Body of pancreas (tissue), 4 donors: ENCODE measurements around the gene PGA5.
"Not testable (repeated sequence)": the region's sequence is repeated elsewhere in the genome, so short reads cannot be mapped to it uniquely, and the experiment has no call there.

Experiments used
- POLR2A ChIP-seq, 3 donors: fragments of 450-650 bp; IDR thresholded peaks; one replicate each; pipeline ENCODE4 v1.6.1; 2016; ENCODE audit warnings: antibody characterized with exemption in 3 of 3, mild to moderate bottlenecking in 2 of 3
- TF ChIP-seq, protein P1 (sequence below), 7 experiments: fragments of 450-650 bp in 4 of 7; fragments of 200-600 bp in 3 of 7; sonication (generic) in 3 of 7; IDR thresholded peaks; one replicate each; pipeline ENCODE4 v1.5.1; 2016 to 2019; ENCODE audit warnings: antibody characterized with exemption in 7 of 7

- TF ChIP-seq POLR2A (IDR thresholded peaks at IDR 0.05): not testable (repeated sequence)
- TF ChIP-seq, protein P1, sequence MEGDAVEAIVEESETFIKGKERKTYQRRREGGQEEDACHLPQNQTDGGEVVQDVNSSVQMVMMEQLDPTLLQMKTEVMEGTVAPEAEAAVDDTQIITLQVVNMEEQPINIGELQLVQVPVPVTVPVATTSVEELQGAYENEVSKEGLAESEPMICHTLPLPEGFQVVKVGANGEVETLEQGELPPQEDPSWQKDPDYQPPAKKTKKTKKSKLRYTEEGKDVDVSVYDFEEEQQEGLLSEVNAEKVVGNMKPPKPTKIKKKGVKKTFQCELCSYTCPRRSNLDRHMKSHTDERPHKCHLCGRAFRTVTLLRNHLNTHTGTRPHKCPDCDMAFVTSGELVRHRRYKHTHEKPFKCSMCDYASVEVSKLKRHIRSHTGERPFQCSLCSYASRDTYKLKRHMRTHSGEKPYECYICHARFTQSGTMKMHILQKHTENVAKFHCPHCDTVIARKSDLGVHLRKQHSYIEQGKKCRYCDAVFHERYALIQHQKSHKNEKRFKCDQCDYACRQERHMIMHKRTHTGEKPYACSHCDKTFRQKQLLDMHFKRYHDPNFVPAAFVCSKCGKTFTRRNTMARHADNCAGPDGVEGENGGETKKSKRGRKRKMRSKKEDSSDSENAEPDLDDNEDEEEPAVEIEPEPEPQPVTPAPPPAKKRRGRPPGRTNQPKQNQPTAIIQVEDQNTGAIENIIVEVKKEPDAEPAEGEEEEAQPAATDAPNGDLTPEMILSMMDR (IDR thresholded peaks at IDR 0.05): not testable (repeated sequence)
These were observed 37.8 kb upstream of the PGA5 start, which contains the start of gene PGA3 for GRCh38 chr11:61202950-61203746.
